Body of pancreas (tissue), 4 donors: ENCODE measurements around the gene ARHGAP20. TPM values are rescaled to one million over a fixed set of nuclear protein-coding genes. Genes with fewer than 3 reads are reported as not detected.

Experiments
- ATAC-seq: fragments of 150-250 bp; one replicate; pipeline ENCODE4 v1.9.1; 2016
- DNase-seq, 4 donors: peaks; one replicate each; pipeline ENCODE4 v3.0.0-alpha.2; 2019
- H3K27ac ChIP-seq, 4 donors: fragments of 200-600 bp; sonication (generic); 1 replicate in 3 of 4; 2 replicates in 1 of 4; pipeline versions ENCODE4 v1.5.1 to v1.6.1; 2016 to 2019; ENCODE audit warnings: mild to moderate bottlenecking in 1 of 4, mixed read lengths in 1 of 4, moderate library complexity in 1 of 4
- H3K27me3 ChIP-seq, 2 donors: fragments of 200-600 bp; sonication (generic); one replicate each; pipeline ENCODE4 v1.6.0; 2016; ENCODE audit warnings: mild to moderate bottlenecking in 1 of 2
- H3K36me3 ChIP-seq, 2 donors: fragments of 200-600 bp; sonication (generic); replicated peaks in 1 of 2; 2 replicates each; pipeline ENCODE4 v1.5.1; 2016; ENCODE audit warnings: low read depth in 2 of 2; ENCODE audit not compliant: insufficient read depth in 1 of 2
- H3K4me1 ChIP-seq: fragments of 200-600 bp; sonication (generic); one replicate; pipeline ENCODE4 v1.6.0; 2016
- H3K4me3 ChIP-seq, 2 donors: fragments of 200-600 bp; sonication (generic); 1 replicate in 1 of 2; 2 replicates in 1 of 2; pipeline ENCODE4 v1.5.1; 2016 to 2019
- H3K9me3 ChIP-seq, 3 donors: fragments of 200-600 bp; sonication (generic); 1 replicate in 2 of 3; 2 replicates in 1 of 3; pipeline ENCODE4 v1.5.1; 2016
- POLR2A ChIP-seq, 3 donors: fragments of 450-650 bp; IDR thresholded peaks; one replicate each; pipeline ENCODE4 v1.6.1; 2016; ENCODE audit warnings: antibody characterized with exemption in 3 of 3, mild to moderate bottlenecking in 2 of 3
- WGBS, 2 donors: methylation state at CpG; one replicate each; pipeline ENCODE4 v1.1.5; 2017; 5-methylcytosine and 5-hydroxymethylcytosine counted together
- intact Hi-C: fragments of 100-400 bp; cut with DNase I; formaldehyde crosslinking; loops from one replicate; pipeline ENCODE4 v1.15.1; 2023
- total RNA-seq, 2 donors: library from RNA; depleted of rRNA; stranded (reverse); fragments of >200 nt; gene quantifications; one replicate each; pipeline ENCODE4 v1.1.0, GENCODE V29; 2016
- TF ChIP-seq, protein P1 (sequence below), 7 experiments: fragments of 450-650 bp in 4 of 7; fragments of 200-600 bp in 3 of 7; sonication (generic) in 3 of 7; IDR thresholded peaks; one replicate each; pipeline ENCODE4 v1.5.1; 2016 to 2019; ENCODE audit warnings: antibody characterized with exemption in 7 of 7

ARHGAP20 gene
- total RNA-seq, 2 donors from 2014 or later: 0.52 to 1.3 TPM

GRCh38 chr11:110665689-110666465 lies 46.4 kb downstream of the ARHGAP20 start:
- Histone ChIP-seq H3K27ac (no peak overlapping the region), H3K4me1 (no peaks in the 10 kb centered on the region), H3K4me3 (no peak overlapping the region), H3K27me3 (no peaks in the 10 kb centered on the region), H3K36me3 (no peaks in the 10 kb centered on the region), H3K9me3 (no peaks in the 10 kb centered on the region)
- intact Hi-C loops: no loop called here
- ATAC-seq (no peak), DNase-seq (no peak)
- 56 to 74% methylated on average over 7 of the region's 7 CpGs for WGBS, 2 donors
- TF ChIP-seq, protein P1, sequence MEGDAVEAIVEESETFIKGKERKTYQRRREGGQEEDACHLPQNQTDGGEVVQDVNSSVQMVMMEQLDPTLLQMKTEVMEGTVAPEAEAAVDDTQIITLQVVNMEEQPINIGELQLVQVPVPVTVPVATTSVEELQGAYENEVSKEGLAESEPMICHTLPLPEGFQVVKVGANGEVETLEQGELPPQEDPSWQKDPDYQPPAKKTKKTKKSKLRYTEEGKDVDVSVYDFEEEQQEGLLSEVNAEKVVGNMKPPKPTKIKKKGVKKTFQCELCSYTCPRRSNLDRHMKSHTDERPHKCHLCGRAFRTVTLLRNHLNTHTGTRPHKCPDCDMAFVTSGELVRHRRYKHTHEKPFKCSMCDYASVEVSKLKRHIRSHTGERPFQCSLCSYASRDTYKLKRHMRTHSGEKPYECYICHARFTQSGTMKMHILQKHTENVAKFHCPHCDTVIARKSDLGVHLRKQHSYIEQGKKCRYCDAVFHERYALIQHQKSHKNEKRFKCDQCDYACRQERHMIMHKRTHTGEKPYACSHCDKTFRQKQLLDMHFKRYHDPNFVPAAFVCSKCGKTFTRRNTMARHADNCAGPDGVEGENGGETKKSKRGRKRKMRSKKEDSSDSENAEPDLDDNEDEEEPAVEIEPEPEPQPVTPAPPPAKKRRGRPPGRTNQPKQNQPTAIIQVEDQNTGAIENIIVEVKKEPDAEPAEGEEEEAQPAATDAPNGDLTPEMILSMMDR (IDR thresholded peaks at IDR 0.05): no peak
- no peak for TF ChIP-seq POLR2A (IDR thresholded peaks at IDR 0.05)

- peaks cover 0 to 5% (median 0%) of the 10 kb centered on the region in 3 donors for H3K9me3 ChIP-seq
- H3K36me3 ChIP-seq: no peaks in the 10 kb centered on the region
- ATAC-seq (no peak), DNase-seq (no peak)
- intact Hi-C loops: no loop called here
- no peak overlapping the region for H3K27ac ChIP-seq
- TF ChIP-seq POLR2A (IDR thresholded peaks at IDR 0.05): no peak
- TF ChIP-seq, protein P1 (IDR thresholded peaks at IDR 0.05): no peak
- 41 to 45% methylated on average over 3 of the region's 3 CpGs for WGBS, 2 donors
- H3K27me3 ChIP-seq: no peaks in the 10 kb centered on the region
- H3K4me1 ChIP-seq: no peaks in the 10 kb centered on the region
- no peak overlapping the region for H3K4me3 ChIP-seq
These were observed 56.3 kb downstream of the ARHGAP20 start for GRCh38 chr11:110655967-110656366.

DNA sequence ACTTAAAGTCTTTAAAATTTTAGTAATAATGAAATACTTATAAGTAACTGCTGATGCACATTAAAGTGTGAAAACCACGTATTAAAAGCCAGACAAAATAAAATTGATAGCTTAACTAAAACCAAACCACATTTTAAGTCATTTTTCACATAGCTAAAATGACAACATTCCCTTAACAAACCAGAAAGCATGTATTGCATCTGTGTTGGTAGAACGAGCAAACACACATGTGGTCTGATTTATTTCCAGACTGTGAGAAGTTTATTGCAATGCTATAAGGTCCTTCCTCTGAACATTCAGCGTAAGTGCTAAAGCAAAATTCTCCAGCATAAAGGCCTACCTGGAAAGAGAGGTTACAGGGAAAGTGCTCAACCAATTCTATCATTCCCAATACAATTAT lies 57.8 kb downstream of the ARHGAP20 start:
- H3K9me3 ChIP-seq: peaks cover 0 to 5% (median 0%) of the 10 kb centered on the region in 3 donors
- 70 to 77% methylated on average over 3 of the region's 3 CpGs for WGBS, 2 donors
- ATAC-seq: no peak

DNA sequence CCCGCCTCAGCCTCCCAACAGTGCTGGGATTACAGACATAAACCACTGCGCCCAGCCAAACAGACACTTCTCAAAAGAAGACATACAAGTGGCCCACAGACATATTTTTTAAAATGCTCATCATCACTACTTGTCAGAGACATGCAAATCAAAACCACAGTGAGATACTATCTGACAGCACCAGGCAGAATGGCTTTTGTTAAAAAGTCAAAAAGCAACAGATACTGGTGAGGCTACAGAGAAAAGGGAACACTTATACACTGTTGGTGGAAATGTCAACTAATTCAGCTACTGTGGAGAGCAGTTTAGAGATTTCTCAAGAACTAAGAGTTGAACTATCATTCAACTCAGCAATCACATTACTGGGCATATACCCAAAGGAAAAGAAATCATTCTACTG lies 67.0 kb downstream of the ARHGAP20 start:
- no peak overlapping the region for H3K27ac ChIP-seq
- no peaks in the 10 kb centered on the region for H3K27me3 ChIP-seq
- H3K9me3 ChIP-seq: no peaks in the 10 kb centered on the region
- intact Hi-C loops: no loop called here
- H3K4me3 ChIP-seq: no peak overlapping the region
- TF ChIP-seq POLR2A (IDR thresholded peaks at IDR 0.05): no peak
- TF ChIP-seq, protein P1 (IDR thresholded peaks at IDR 0.05): no peak
- H3K36me3 ChIP-seq: no peaks in the 10 kb centered on the region
- no peaks in the 10 kb centered on the region for H3K4me1 ChIP-seq
- ATAC-seq (no peak), DNase-seq (no peak)
- 77 to 83% methylated on average over 2 of the region's 2 CpGs for WGBS, 2 donors

More for the DNA sequence above, 57.8 kb downstream of the ARHGAP20 start:
- Histone ChIP-seq H3K4me3 (no peak overlapping the region), H3K27me3 (no peaks in the 10 kb centered on the region), H3K36me3 (no peaks in the 10 kb centered on the region), H3K27ac (no peak overlapping the region), H3K4me1 (no peaks in the 10 kb centered on the region)
- no peak for DNase-seq
- intact Hi-C loops: no loop called here
- TF ChIP-seq POLR2A (IDR thresholded peaks at IDR 0.05): no peak
- TF ChIP-seq, protein P1 (IDR thresholded peaks at IDR 0.05): no peak

GRCh38 chr11:110634370-110634769 lies 77.9 kb downstream of the ARHGAP20 start:
- intact Hi-C loops: no loop called here
- Histone ChIP-seq H3K4me1 (no peaks in the 10 kb centered on the region), H3K36me3 (no peaks in the 10 kb centered on the region), H3K9me3 (no peaks in the 10 kb centered on the region), H3K4me3 (no peak overlapping the region), H3K27ac (no peak overlapping the region), H3K27me3 (no peaks in the 10 kb centered on the region)
- DNase-seq: no peak
- TF ChIP-seq, protein P1 (IDR thresholded peaks at IDR 0.05): no peak
- no peak for ATAC-seq
